GDM1 (cell line): ENCODE data around the gene C17orf100.
"Not testable (repeated sequence)": the region's sequence is repeated elsewhere in the genome, so short reads cannot be mapped to it uniquely, and the experiment has no call there.

Experiments used
- DNase-seq: peaks from one replicate; lab custom pipeline; 2025; lab: John Stamatoyannopoulos, UW

Gene C17orf100

DNA sequence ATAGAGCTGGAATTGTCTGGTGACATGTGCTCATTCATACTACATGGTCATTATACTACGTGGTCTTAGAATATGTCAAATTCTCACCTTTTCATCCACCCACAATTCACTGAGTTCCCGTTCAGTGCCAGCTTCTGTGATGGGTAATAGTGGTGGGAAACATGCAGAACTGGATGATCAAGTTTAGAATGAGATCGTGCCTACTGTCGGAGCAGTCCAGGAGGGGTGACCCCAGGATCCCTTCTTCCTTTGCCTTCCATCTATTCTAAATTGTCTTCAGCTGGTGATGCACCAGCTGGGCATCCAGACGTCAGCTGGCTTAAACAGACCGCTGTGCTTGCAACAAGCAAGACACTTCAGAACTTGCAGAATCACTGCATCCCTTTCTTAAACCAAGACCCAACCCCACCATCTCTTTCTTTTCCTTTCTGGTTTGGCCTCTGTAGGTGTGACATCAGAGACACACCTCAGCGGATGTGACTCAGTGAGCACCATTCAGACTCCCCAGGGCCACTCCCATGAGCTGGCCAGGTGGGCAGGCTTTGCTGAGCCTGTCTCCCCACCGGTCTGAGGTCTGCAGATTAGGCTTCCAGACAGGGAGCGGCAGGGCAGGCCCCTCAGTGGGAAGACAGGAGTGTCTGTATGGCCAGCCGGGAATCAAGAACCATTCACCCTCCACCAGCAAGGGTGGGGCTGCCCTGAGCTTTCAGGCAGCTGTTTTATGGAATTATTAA lies 18.1 kb downstream of the C17orf100 start:
- no peak for DNase-seq

DNA sequence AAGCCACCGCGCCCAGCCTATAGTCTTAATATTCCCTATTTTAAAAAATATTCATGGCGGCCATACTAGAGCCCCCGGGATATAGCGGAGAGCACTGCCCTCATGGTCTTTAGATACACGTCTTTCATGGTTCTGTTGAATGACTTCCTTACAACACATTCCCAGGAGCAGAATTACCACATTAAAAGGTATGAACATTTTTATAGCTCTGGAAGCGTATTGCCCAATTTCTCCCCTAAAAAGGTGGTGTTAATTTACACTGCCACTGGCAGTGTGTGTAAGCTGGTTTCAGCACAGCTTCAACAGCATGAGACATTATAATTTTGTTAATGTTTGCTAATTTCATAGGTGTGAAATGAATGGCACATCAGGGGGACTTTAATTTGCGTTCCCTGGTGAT lies 19.0 kb downstream of the C17orf100 start:
- no peak for DNase-seq

DNA sequence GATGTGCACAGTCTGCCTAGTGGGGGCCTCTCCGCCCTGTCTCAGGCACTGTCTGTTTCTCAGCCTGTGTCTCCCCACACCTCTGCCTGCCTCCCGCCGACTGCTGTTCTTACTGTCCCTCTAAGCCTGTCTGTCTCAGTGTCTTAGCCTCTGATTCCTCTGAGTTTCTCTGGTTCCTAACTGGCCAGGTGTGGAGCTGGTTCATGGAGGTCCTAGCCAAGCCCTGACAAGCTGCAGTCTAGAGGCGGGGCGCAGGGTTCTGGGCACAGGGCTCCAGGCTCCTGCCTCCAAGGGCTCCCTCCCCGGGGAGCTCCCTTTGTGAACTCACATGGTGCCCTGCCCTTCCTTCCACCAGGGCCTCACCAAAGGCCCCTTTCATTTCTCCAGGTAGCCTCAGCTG lies 19.4 kb downstream of the C17orf100 start:
- no peak for DNase-seq

DNA sequence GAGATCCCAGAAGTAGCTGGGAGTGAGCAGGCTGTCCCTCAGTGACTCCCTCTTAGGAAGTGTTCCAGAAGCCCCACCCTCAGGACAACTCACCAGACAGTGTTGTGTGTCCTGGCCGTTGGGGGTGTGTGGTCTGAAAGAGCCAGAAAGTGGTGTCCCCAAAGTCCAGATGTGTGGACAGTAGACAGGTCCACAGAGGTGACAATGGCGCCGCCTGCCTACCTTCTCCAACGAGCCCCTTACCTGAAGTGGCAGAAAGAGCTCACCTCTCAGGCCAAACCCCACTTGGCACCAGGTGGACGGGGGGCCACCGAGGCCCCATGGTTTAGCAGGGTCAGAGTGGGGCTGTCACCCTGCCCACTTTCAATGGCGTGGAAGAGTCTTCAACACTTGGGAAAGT lies 19.9 kb downstream of the C17orf100 start:
- DNase-seq = no peak

DNA sequence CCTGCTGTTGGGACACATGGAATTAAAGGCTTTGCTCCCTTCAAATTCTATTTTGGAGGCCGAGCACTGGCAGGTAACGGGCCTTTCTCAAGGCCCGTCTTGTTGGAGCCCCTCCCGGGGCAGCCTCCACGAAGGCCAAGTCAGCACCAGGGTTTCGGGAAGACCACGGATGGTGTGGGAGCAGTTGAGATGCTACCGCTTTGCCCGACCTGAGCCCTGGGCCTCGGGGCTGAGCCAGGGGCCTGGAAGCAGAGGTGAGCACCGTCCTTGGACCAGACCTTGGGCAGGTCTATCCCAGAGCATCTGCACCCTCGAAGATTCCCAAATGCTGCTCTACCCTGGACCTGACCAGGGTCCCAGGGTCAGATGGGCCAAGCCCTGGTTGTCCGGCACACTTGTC lies 23.0 kb downstream of the C17orf100 start:
- DNase-seq = no peak

DNA sequence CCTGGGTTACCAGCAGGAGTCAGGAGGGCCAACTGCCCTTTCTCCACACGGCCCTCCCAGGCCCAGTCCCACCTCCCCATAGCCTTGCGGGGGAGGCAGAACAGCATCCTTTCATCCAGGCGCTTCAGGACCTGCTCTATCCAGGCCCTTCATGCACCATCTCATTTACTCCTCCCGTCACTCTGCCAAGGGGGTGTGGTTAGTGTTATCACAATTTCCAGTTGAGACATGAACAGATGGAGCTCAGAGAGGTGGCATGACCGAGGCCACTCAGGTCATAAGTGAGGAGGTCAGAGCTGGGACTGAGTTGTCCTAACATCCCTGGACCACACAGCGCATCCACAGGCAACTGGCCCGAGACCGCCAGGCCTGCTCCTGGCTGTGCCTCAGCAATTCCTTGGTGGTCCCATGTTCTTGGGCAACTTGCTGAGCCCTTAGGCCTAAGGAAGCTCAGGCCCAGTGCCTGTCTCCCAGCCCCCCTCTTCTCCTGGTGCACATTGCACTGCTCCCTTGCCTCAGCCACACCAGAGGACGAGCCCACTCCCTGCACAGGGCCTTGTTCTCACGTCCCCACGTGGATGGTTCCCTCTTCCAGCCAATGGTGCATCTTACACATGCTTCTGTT lies 23.8 kb downstream of the C17orf100 start:
- no peak for DNase-seq

DNA sequence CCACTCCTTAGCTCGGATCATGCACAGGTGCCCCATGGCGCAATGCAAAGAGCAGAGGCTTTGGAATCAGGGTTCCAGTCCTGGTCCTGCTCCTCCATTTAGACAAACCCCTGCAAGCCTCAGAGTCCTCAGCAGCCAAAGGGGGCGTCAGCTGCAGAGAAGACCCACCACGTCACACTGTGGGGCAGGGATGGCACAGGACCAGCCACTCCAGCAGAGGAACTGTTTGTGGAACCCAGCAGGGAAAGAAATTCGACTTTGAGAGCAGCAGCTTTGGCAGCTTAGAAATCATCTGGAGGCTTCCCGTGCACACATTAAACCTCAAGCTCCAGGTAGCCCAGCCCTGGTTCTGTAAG lies 25.2 kb downstream of the C17orf100 start:
- no peak for DNase-seq

DNA sequence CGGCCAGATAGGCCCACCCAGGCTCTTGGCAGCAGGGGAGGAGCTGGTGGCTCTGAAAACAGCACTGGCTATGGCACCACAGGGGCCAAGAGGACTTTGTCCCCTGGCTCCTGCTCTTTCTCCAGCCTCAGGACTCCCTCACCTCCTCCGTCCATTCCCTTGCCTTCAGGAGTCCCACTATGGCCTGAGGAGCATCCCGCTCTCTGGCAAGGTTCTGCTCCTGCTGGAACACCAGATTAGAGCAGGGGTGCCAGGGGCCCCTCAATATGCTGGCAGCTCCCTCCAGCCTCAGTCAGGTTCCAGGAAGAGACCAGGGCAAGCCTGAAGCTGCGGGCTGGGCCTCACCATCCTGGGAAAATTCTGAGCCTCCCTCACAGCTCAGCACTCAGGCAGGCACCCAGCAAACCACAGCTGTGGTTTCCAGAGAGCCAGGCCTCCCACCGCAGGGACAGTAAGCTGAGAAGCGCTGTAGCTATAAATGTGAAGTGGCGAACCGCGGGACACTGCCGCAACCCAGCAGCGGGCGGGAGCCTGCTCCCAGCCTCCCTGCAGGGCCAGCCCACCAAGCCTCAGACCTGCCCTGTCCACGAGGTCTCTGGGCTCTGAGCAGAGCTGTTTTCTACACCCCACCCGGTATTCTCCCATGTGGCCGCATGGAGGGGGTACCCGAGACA lies 25.7 kb downstream of the C17orf100 start:
- peak; percentile 38 for DNase-seq

DNA sequence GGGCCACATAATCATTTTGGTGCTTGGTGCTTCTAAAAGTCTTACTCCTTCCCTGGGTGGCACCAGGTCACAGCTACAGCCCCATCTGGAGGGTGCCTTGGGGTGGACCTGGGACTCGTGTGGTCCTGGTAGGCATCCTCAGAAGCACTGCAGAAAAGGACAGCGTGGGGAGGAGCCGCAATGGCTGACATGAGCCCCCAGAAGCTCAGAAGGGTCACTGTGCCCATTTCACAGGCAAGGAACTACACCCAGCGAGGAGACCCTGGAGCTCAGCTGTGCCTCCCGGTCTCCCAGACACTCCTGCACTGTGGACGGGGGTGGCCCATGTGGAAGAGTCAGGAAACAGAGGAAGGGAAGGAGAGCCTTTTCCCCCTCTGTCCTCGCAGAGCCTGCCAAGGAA lies 26.4 kb downstream of the C17orf100 start:
- DNase-seq = no peak

DNA sequence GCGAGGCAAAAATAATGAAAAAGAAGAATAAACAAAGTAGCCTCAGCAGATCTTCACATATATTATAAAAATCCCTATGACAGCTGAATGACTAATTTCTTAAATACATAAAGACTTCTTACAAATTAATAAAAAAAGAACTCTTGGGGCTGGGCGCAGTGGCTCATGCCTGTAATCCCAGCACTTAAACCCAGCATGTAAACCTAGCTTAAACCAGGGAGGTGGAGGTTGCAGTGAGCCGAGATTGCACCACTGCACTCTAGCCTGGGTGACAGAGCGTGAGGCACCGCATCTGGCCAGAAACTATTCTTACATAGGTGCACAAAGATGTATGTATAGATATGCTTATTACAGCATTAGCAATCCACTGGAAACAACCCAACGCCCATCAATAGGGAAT lies 27.7 kb downstream of the C17orf100 start:
- no peak for DNase-seq

DNA sequence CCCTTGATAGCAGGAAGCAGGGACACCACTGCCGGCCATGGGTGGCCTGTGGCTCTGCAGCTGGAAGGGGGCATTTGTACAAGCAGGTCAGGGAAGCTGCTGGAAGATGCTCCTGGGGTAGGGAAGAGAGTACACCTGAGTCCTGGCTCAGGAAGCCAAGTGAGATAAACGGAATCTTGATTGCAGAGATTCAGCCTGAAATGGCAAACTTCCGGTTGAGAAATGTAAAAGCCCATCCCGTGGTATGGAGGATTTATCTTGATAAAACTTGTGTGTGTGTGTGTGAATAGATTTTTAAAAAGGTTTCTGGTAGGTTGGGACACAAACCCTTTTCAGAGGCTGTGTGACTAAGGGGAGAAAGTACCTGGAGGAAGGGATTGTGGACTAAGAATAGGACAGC lies 29.6 kb downstream of the C17orf100 start:
- DNase-seq = no peak

DNA sequence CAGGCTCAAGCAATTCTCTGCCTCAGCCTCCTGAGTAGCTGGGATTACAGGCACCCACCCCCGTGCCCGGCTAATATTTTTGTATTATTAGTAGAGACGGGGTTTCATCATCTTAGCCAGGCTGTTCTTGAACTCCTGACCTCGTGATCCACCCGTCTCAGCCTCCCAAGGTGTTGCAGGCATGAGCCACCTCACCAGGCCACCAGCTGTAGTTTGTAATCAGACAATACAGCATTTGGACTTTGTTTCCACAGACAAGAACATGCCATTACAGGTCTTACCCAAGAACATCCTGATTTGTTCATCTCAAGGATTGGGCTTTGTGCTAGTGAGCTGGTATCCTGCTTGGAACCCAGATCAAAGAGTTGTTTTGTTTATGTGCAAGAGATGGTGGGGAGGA lies 30.1 kb downstream of the C17orf100 start:
- DNase-seq = no peak

DNA sequence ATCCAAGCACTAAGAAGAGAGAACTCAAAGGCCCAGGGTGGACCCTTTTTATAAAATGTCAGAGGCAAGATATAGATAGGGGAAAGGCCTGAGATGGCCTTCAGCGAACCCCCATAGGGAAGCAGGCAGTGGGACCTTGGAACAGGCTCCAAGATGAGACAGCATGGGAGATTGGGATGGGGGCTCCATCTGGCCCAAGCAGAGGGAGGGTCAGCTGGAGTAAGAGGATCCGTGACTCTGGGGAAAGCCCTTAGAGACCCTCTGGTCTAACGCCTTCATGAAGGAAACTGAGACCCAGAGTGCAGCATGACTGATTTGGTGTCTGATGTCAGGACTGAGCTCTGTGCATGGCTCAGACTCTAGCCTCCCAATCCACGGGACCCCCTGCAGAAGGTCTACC lies 30.8 kb downstream of the C17orf100 start:
- DNase-seq = no peak

DNA sequence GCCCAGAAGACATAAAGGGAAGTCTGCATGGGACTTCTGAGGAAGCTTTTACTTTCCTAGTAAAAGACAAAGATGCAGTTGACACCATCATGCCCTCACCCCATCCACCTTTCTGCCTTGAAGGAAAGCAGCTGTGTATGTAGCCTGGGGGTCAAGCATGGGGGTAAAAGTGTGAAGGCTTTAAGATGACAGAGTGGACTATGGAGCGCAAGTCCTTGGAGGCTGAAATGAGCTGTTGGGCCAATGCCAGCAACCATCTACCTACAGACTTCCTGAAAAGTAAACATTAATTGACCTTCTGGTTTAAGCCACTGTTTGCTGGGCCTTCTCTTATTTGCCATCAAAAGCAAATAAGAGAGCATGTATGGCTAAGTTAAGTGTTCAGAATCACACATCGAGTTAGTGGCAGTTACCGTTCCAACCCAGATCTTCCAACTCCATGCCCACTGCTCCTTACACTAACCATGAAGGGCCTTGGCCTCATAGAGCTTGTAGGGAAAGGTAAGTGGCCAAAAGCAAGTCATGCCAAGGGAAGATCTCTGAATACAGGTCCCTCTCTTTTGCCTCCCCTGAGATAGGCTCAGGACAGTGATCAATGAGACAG lies 31.6 kb downstream of the C17orf100 start:
- no peak for DNase-seq

DNA sequence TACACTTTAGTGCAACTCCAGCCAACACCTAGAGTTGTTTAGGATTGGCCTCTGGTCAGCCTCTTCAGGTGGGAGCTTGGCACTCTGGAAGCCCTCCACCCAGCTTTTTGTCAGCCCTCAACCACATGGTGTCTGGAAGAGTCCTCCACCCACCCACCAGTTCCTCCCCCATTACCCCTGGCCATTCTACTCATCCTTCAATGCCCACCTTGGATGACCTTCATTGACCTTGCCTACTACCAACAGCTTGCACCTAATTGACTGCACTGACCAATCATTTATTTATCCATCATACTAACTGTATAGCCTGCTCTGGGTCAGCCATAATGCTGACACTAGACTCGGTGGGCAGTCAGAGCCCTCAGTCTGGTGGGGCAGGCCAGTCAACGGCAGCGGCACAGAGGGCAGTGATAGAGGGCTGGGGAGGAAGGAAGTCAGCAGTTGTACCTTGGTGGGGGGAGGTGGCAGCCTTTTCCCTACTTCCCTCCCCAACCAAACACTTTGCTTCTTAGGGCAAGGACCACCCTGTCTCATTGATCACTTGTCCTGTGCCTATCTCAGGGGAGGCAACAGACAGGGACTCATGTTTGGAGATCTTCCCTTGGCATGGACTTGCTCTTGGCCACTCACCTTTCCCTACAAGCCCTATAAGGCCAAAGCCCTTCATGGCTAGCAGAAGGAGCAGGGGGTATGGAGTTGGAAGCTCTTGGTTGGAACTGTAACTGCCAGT lies 32.3 kb downstream of the C17orf100 start:
- DNase-seq = no peak

DNA sequence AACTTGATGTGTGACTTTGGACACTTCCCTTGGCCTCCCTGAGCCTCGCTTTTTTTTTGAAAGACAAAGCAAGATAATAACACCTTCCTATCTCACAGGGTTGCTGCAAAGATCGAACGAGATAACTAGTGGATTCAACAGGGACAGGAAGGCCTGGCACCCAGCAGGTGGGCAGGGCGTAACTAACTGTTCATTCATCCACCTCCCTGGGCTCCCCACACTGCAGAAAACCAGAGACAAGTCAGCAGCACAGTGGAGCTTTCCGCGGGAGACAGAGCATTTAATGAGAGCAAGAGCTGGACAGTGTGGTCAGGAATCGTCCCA lies 32.9 kb downstream of the C17orf100 start:
- no peak for DNase-seq

DNA sequence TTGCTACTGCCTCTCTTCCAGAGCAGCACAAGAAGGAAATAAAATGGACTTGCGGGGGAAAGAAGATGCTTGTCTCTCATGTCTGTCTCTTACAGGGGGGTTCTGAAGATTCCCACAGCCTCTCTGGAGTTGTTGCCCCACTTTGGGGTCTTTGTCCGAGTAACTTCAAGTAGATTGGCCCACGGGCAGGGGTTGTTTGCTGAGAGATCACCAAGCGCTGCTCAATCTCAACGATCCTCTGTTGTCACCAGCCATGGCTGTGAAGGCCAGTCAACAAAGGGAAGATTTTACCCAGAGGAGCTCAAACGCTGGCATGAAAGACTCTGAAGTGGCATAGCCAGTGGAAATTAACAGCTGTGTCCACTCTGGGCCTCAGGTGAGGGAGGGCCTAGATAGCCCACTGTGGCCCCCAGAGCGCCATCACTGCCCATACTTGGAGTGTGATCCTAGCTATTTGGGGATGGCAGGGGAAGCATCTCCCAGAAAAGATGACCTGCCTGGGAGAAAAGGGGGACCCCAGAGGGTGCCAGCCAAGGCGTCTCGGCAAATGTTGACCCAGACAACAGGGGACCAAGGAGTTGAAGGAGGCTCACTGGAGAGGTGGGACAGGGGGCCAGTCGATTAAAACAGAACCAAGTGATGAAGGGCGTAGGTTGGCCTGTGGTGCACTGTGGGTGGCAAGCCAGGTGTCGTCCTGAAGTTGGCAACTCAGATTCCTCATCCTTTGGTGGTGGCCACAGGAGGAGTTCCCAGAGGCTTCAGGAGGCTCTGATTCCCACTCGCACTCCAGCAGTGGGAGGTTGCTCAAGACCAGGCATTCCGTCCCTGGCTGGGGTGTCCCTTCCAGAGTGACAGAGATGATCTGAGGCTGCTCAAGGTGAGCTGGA lies 33.6 kb downstream of the C17orf100 start:
- no peak for DNase-seq

DNA sequence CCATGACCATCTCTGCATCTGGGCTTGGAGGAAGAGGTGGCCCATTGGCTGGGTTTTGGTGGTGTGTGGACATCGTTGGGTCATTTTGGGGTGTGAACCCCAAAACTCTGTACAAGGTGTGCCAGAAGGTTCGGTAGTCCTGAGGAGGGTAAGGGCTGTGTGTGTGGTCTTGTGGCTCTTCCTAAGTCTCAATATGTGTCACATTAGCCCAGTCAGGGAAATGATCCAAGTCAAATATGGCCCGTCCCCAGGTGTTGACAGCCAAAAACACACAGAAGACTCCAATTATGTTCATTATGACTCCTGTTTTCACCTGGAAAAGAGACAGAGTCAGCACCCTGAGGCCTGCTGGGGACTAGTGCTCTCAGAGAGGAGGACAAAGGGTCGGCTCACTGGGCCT lies 34.5 kb downstream of the C17orf100 start:
- DNase-seq = no peak

DNA sequence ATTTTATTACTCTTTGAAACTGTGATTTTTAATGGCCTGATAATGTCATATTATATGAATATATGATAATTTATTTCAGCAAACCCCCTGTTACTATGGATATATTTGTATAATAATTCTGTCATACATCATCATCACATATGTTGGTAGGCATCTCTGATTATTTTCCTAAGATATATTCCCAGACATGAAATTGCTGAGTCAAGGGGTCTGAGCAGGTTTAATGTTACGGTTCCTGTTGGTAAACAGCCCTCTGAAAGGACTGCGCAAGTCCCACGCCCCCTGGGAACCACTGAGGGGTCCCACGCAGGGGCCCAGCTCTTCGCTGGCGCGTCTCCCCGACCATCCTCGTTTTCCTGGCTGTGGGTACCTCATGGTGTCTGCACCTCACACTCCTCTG lies 37.4 kb downstream of the C17orf100 start:
- no peak for DNase-seq

DNA sequence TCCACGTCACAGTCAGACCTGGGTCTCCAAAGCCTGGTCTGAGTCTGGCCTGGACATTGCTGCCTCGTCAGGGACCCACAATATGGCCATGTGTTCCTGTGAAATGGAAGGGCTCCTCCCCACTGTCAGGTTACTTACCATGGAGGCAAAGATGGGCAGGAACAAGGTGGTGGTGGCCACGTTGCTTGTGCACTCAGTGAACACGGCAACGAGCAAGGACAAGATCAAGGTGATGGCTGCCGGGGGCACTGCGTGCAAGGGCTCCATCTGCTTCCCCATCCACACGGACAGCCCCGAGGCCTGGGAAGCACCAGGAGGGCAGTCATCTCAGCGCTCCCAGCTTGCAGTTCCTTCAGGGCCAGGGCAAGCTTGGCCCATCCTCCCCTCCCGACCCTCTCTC lies 39.1 kb downstream of the C17orf100 start:
- DNase-seq = no peak

DNA sequence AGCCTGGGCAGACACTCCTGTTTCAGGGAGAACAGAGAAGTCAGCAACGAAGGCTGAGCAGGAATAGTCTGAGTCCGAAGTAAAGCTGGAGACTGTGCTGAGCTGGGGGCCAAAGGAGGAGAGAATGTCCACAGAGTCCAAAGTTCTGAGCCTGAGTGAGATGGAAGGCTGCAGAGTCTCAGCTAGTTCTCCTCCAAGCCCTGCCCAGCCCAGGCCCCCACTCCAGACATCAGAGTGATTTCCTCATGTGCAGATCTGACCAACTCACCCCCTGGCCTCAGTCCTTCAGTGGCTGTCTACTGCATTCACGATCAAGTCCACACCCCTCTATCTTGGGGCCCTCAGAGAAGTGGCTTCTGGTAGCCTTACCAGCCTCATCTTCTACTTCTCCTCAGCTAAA lies 40.0 kb downstream of the C17orf100 start:
- no peak for DNase-seq

DNA sequence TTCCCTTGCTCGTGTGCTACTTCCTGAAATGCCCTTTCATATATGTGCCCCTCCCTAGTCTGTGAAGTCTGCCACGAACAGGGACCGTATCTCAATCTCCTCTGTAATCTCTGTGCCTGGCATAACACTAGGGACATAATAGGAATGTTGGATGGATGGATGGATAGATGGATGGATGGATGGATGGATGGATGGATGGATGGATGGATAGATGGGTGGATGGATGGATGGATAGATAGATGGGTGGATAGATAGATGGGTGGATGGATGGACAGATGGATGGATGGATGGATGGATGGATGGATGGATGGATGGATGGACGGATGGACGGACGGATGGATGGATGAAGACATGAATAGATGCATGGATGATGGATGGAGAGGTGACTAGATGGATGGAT lies 40.4 kb downstream of the C17orf100 start:
- DNase-seq = not testable (repeated sequence)
